PC-9 (cell line): Measurements from ENCODE around the gene C2CD4C.

ENCODE experiments used
- EZH2 ChIP-seq: fragments of 200-600 bp; sonication (generic); IDR thresholded peaks from 2 replicates; pipeline ENCODE4 v1.8.0; 2017; ENCODE audit warnings: antibody characterized with exemption, low read depth
- TF ChIP-seq, protein P1 (sequence below): fragments of 200-600 bp; sonication (generic); conservative IDR thresholded peaks from 2 replicates; pipeline ENCODE4 v1.6.1; 2017; ENCODE audit warnings: mixed run types, antibody characterized with exemption, mild to moderate bottlenecking, moderate library complexity

DNA sequence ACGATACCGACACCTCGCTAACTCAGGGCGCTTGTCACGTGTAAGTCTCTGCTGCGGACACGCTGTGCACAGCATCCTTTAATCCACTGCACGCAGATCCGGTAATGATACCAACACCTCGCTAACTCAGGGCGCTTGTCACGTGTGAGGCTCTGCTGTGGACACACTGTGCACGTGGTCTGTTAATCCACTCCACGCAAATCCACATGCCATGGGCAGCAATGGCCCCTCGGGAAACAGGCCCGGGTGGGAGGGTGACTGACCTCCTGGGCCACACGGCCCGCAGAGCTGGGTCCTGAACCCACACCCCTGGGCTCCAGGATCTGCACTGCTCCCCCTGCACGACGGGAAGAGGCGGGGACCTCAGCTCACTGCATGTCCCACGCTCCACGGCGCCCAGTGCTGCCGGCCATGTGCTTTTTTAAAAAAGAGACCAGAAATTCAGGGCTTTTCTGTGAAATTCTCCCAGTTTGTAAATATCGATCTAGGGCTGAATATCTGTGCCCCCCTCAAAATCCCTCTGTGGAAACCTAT, 35.8 kb upstream of the C2CD4C start:
- TF ChIP-seq, protein P1, sequence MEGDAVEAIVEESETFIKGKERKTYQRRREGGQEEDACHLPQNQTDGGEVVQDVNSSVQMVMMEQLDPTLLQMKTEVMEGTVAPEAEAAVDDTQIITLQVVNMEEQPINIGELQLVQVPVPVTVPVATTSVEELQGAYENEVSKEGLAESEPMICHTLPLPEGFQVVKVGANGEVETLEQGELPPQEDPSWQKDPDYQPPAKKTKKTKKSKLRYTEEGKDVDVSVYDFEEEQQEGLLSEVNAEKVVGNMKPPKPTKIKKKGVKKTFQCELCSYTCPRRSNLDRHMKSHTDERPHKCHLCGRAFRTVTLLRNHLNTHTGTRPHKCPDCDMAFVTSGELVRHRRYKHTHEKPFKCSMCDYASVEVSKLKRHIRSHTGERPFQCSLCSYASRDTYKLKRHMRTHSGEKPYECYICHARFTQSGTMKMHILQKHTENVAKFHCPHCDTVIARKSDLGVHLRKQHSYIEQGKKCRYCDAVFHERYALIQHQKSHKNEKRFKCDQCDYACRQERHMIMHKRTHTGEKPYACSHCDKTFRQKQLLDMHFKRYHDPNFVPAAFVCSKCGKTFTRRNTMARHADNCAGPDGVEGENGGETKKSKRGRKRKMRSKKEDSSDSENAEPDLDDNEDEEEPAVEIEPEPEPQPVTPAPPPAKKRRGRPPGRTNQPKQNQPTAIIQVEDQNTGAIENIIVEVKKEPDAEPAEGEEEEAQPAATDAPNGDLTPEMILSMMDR, result no peak
- no peak for TF ChIP-seq EZH2
